HepG2 (cell line): Measurements from ENCODE around the gene ACKR3. TPM values are rescaled to one million over a fixed set of nuclear protein-coding genes. Genes with fewer than 3 reads are reported as not detected.

ENCODE experiments used
- HOXA9 ChIP-seq: sonication (generic); formaldehyde crosslinking; IDR thresholded peaks from 2 replicates; pipeline ENCODE4 v1.8.1; 2022; ENCODE audit warnings: missing genetic modification reagents, mild to moderate bottlenecking, moderate library complexity, borderline replicate concordance
- HOXD1 ChIP-seq: sonication (generic); formaldehyde crosslinking; IDR thresholded peaks from 2 replicates; pipeline ENCODE4 v1.5.0; 2020; ENCODE audit warnings: missing genetic modification reagents
- KLF16 ChIP-seq, 2 experiments: sonication (generic) in 1 of 2; formaldehyde crosslinking in 1 of 2; IDR thresholded peaks; 2 replicates each; pipeline versions ENCODE4 v1.6.1 to v1.8.0; 2016 to 2023; ENCODE audit warnings: missing genetic modification reagents in 2 of 2, missing compliant biosample characterization in 1 of 2
- PAX8 ChIP-seq: sonication (generic); formaldehyde crosslinking; IDR thresholded peaks from 2 replicates; pipeline ENCODE4 v1.8.0; 2022; ENCODE audit warnings: mild to moderate bottlenecking, missing genetic modification reagents, borderline replicate concordance
- PHB2 ChIP-seq: fragments of 450-650 bp; IDR thresholded peaks from 2 replicates; pipeline ENCODE4 v1.6.1; 2018; ENCODE audit not compliant: partially characterized antibody
- POLR2G ChIP-seq: fragments of 200-400 bp; formaldehyde crosslinking; IDR thresholded peaks from 2 replicates; pipeline ENCODE4 v1.6.1; 2018; ENCODE audit warnings: mild to moderate bottlenecking, low read depth, low read length, moderate library complexity
- PRMT3 ChIP-seq: sonication (generic); formaldehyde crosslinking; IDR thresholded peaks from 2 replicates; pipeline ENCODE4 v1.8.1; 2022; ENCODE audit warnings: low read depth, mild to moderate bottlenecking, moderate library complexity, missing genetic modification reagents, borderline replicate concordance
- RAD51 ChIP-seq: fragments of 450-650 bp; IDR thresholded peaks from 2 replicates; pipeline ENCODE4 v1.6.1; 2016; ENCODE audit warnings: borderline replicate concordance
- SOX6 ChIP-seq, 2 experiments: fragments of 450-650 bp in 1 of 2; sonication (generic) in 1 of 2; formaldehyde crosslinking in 1 of 2; IDR thresholded peaks; 2 replicates each; pipeline versions ENCODE4 v1.4.0 to v1.6.1; 2017 to 2020; ENCODE audit warnings: antibody characterized with exemption in 1 of 2, mild to moderate bottlenecking in 1 of 2, missing genetic modification reagents in 1 of 2
- TSC22D2 ChIP-seq: sonication (generic); formaldehyde crosslinking; IDR thresholded peaks from 2 replicates; pipeline ENCODE4 v1.5.1; 2020; ENCODE audit warnings: missing genetic modification reagents, mild to moderate bottlenecking, borderline replicate concordance
- ZBTB3 ChIP-seq: sonication (generic); formaldehyde crosslinking; IDR thresholded peaks from 2 replicates; pipeline ENCODE4 v1.4.0; 2020; ENCODE audit warnings: low read depth, mild to moderate bottlenecking, moderate library complexity, missing genetic modification reagents, borderline replicate concordance
- ZBTB7A ChIP-seq: sonication (generic); formaldehyde crosslinking; IDR thresholded peaks from 2 replicates; pipeline ENCODE4 v1.8.0; 2022; ENCODE audit warnings: mild to moderate bottlenecking, missing genetic modification reagents
- ZNF207 ChIP-seq: fragments of 450-650 bp; IDR thresholded peaks from 2 replicates; pipeline ENCODE4 v1.6.1; 2016; ENCODE audit warnings: antibody characterized with exemption, borderline replicate concordance
- ZNF282 ChIP-seq: fragments of 450-650 bp; IDR thresholded peaks from 2 replicates; pipeline ENCODE4 v1.6.1; 2018; ENCODE audit not compliant: partially characterized antibody
- ZNF3 ChIP-seq: IDR thresholded peaks from 2 replicates; pipeline ENCODE4 v1.7.0; 2017; ENCODE audit warnings: inconsistent platforms
- polyA plus RNA-seq, 8 experiments: library from polyadenylated mRNA; depleted of rRNA in 3 of 8; stranded (reverse) in 7 of 8; unstranded in 1 of 8; fragments of >200 nt; fragmentation: Illumina TruSeq in 4 of 8; extraction: Trizol in 4 of 8; gene quantifications; 2 replicates each; pipeline versions ENCODE4 v1.2.1 to v1.2.3, GENCODE V29; 2011 to 2016; ENCODE audit warnings: low read depth in 4 of 8, missing spikeins in 1 of 8, mixed read lengths in 1 of 8; ENCODE audit not compliant: insufficient read depth in 1 of 8
- total RNA-seq, 5 experiments: library from RNA; depleted of rRNA; stranded (reverse); fragments of >200 nt; fragmentation: Illumina TruSeq; extraction: Trizol; gene quantifications; 2 replicates each; pipeline ENCODE4 v1.2.3, GENCODE V29; 2016; ENCODE audit warnings: low read depth in 1 of 5
- TF ChIP-seq, protein P1 (sequence below): sonication (generic); formaldehyde crosslinking; IDR thresholded peaks from 2 replicates; pipeline ENCODE4 v1.5.0; 2020; ENCODE audit warnings: missing genetic modification reagents, mild to moderate bottlenecking, borderline replicate concordance
- TF ChIP-seq, protein P2 (sequence below): sonication (generic); formaldehyde crosslinking; IDR thresholded peaks from 2 replicates; pipeline ENCODE4 v1.8.0; 2022; ENCODE audit warnings: mild to moderate bottlenecking, missing genetic modification reagents, moderate library complexity
- TF ChIP-seq, protein P3 (sequence below): sonication (generic); formaldehyde crosslinking; IDR thresholded peaks from 2 replicates; pipeline ENCODE4 v1.8.0; 2022; ENCODE audit warnings: mild to moderate bottlenecking, missing genetic modification reagents, borderline replicate concordance
- TF ChIP-seq, protein P4 (sequence below): fragments of 450-650 bp; IDR thresholded peaks from 2 replicates; pipeline ENCODE4 v1.6.1; 2016
- TF ChIP-seq, protein P5 (sequence below): sonication (generic); formaldehyde crosslinking; IDR thresholded peaks from 2 replicates; pipeline ENCODE4 v1.5.0; 2020; ENCODE audit warnings: mild to moderate bottlenecking, missing genetic modification reagents, moderate library complexity
- TF ChIP-seq, protein P6 (sequence below): sonication (generic); formaldehyde crosslinking; IDR thresholded peaks from 2 replicates; pipeline ENCODE4 v1.4.0; 2020; ENCODE audit warnings: missing genetic modification reagents, borderline replicate concordance

The ACKR3 gene
- total and polyA plus RNA-seq, 2 of the 13 experiments (the other 11 are each of a cell fraction or from before 2014, with no cell fraction given), result not detected

DNA sequence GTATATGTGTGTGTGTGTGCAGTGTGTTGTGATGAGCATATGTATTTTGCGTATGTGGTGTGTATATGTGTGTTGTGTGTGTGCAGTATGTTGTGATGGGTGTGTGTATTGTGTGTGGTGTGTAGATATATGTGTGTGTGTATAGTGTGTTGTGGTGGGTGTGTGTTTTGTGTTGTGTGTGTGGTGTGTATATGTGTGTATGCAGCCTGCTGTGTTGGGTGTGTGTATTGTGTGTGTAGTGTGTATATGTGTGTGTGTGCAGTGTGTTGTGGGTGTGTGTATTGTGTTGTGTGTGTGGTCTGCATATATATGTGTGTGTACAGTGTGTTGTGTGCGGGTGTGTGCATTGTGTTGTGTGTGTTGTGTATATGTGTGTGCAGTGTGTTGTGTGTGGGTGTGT, 23.9 kb downstream of the ACKR3 start (continued):
- TF ChIP-seq ZNF207 (0 out of 2 replicates have a peak, but pooled peaks have one; percentile 11), POLR2G (no peak), ZNF3 (CRISPR knock-in tag) (no peak), TSC22D2 (no peak), KLF16 (CRISPR knock-in tag; IDR thresholded peaks at IDR 0.05) (no peak), HOXA9 (peak; percentile 27; the same call in 1 of the 2 replicates), ZBTB3 (CRISPR knock-in tag) (no peak), PRMT3 (CRISPR knock-in tag) (no peak), SOX6 (IDR thresholded peaks at IDR 0.05) (0 out of 2 replicates have a peak, but pooled peaks have one; percentile 16), SOX6 (CRISPR knock-in tag; IDR thresholded peaks at IDR 0.05) (no peak), PAX8 (CRISPR knock-in tag) (no peak), RAD51 (peak; percentile 19; the same call in 1 of the 2 replicates), HOXD1 (CRISPR knock-in tag) (no peak), ZNF282 (peak; percentile 79), PHB2 (no peak), ZBTB7A (CRISPR knock-in tag) (no peak)
- TF ChIP-seq, protein P1, sequence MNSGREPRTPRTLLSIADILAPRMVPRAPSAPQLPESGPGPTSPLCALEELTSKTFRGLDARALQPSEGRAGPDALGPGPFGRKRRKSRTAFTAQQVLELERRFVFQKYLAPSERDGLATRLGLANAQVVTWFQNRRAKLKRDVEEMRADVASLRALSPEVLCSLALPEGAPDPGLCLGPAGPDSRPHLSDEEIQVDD, result no peak
- TF ChIP-seq, protein P2, sequence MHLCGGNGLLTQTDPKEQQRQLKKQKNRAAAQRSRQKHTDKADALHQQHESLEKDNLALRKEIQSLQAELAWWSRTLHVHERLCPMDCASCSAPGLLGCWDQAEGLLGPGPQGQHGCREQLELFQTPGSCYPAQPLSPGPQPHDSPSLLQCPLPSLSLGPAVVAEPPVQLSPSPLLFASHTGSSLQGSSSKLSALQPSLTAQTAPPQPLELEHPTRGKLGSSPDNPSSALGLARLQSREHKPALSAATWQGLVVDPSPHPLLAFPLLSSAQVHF (CRISPR knock-in tag), result 0 out of 2 replicates have a peak, but pooled peaks have one; percentile 42
- TF ChIP-seq, protein P3, sequence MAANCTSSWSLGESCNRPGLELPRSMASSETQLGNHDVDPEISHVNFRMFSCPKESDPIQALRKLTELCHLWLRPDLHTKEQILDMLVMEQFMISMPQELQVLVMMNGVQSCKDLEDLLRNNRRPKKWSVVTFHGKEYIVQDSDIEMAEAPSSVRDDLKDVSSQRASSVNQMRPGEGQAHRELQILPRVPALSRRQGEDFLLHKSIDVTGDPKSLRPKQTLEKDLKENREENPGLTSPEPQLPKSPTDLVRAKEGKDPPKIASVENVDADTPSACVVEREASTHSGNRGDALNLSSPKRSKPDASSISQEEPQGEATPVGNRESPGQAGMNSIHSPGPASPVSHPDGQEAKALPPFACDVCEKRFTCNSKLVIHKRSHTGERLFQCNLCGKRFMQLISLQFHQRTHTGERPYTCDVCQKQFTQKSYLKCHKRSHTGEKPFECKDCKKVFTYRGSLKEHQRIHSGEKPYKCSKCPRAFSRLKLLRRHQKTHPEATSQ (CRISPR knock-in tag), result no peak
- TF ChIP-seq, protein P4, sequence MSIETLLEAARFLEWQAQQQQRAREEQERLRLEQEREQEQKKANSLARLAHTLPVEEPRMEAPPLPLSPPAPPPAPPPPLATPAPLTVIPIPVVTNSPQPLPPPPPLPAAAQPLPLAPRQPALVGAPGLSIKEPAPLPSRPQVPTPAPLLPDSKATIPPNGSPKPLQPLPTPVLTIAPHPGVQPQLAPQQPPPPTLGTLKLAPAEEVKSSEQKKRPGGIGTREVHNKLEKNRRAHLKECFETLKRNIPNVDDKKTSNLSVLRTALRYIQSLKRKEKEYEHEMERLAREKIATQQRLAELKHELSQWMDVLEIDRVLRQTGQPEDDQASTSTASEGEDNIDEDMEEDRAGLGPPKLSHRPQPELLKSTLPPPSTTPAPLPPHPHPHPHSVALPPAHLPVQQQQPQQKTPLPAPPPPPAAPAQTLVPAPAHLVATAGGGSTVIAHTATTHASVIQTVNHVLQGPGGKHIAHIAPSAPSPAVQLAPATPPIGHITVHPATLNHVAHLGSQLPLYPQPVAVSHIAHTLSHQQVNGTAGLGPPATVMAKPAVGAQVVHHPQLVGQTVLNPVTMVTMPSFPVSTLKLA, result 0 out of 2 replicates have a peak, but pooled peaks have one; percentile 3
- TF ChIP-seq, protein P5, sequence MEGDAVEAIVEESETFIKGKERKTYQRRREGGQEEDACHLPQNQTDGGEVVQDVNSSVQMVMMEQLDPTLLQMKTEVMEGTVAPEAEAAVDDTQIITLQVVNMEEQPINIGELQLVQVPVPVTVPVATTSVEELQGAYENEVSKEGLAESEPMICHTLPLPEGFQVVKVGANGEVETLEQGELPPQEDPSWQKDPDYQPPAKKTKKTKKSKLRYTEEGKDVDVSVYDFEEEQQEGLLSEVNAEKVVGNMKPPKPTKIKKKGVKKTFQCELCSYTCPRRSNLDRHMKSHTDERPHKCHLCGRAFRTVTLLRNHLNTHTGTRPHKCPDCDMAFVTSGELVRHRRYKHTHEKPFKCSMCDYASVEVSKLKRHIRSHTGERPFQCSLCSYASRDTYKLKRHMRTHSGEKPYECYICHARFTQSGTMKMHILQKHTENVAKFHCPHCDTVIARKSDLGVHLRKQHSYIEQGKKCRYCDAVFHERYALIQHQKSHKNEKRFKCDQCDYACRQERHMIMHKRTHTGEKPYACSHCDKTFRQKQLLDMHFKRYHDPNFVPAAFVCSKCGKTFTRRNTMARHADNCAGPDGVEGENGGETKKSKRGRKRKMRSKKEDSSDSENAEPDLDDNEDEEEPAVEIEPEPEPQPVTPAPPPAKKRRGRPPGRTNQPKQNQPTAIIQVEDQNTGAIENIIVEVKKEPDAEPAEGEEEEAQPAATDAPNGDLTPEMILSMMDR (CRISPR knock-in tag), result no peak
- TF ChIP-seq, protein P6, sequence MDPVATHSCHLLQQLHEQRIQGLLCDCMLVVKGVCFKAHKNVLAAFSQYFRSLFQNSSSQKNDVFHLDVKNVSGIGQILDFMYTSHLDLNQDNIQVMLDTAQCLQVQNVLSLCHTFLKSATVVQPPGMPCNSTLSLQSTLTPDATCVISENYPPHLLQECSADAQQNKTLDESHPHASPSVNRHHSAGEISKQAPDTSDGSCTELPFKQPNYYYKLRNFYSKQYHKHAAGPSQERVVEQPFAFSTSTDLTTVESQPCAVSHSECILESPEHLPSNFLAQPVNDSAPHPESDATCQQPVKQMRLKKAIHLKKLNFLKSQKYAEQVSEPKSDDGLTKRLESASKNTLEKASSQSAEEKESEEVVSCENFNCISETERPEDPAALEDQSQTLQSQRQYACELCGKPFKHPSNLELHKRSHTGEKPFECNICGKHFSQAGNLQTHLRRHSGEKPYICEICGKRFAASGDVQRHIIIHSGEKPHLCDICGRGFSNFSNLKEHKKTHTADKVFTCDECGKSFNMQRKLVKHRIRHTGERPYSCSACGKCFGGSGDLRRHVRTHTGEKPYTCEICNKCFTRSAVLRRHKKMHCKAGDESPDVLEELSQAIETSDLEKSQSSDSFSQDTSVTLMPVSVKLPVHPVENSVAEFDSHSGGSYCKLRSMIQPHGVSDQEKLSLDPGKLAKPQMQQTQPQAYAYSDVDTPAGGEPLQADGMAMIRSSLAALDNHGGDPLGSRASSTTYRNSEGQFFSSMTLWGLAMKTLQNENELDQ (CRISPR knock-in tag), result no peak
